Left lung (tissue), 10 donors: ENCODE data around the gene TRAF3IP1. TPM values are rescaled to one million over a fixed set of nuclear protein-coding genes. Genes with fewer than 3 reads are reported as not detected.

Experiments
- ATAC-seq: fragments of 200-7000 bp; cut with Tn5 transposase; one replicate; pipeline ENCODE4 v1.9.1; 2020; ENCODE audit warnings: moderate library complexity
- DNase-seq, 4 donors: peaks; one replicate each; pipeline ENCODE4 v3.0.0-alpha.2; 2013 to 2020
- H3K27ac ChIP-seq, 2 donors: fragments of 200-600 bp; sonication (generic) in 1 of 2; one replicate each; pipeline versions ENCODE4 v1.5.0 to v1.8.0; 2020 to 2021
- H3K27me3 ChIP-seq, 2 donors: fragments of 200-600 bp; sonication (generic) in 1 of 2; one replicate each; pipeline versions ENCODE4 v1.5.0 to v1.8.0; 2020 to 2021
- H3K36me3 ChIP-seq, 2 donors: fragments of 200-600 bp; sonication (generic) in 1 of 2; one replicate each; pipeline versions ENCODE4 v1.5.0 to v1.8.0; 2020 to 2021
- H3K4me1 ChIP-seq, 2 donors: fragments of 200-600 bp; one replicate each; pipeline ENCODE4 v1.8.0; 2021
- H3K4me3 ChIP-seq, 2 donors: fragments of 200-600 bp; sonication (generic) in 1 of 2; one replicate each; pipeline versions ENCODE4 v1.5.0 to v1.8.0; 2020 to 2021; ENCODE audit warnings: mild to moderate bottlenecking in 1 of 2
- H3K9me3 ChIP-seq, 2 donors: fragments of 200-600 bp; sonication (generic) in 1 of 2; one replicate each; pipeline versions ENCODE4 v1.5.0 to v1.8.0; 2020 to 2021
- CTCF ChIP-seq, 2 donors: fragments of 200-600 bp; sonication (generic) in 1 of 2; IDR thresholded peaks; one replicate each; pipeline versions ENCODE4 v1.5.0 to v1.8.0; 2021; ENCODE audit warnings: antibody characterized with exemption in 2 of 2
- intact Hi-C, 2 donors: fragments of 100-400 bp; cut with DNase I; formaldehyde crosslinking; loops; one replicate each; pipeline versions ENCODE4 v1.11.2 to v1.14.2; 2022
- polyA plus RNA-seq, 6 donors: library from polyadenylated mRNA; unstranded; fragments of 120-200 nt; gene quantifications; one replicate each; pipeline ENCODE4 v1.2.1, GENCODE V29; 2013; ENCODE audit not compliant: insufficient read length in 6 of 6
- total RNA-seq, 2 donors: library from RNA; stranded (reverse); fragmentation: NEBNext Ultra II Directional; extraction: Animal tissue kit (Norgen Biotek cat#: 25700); gene quantifications; one replicate each; pipeline ENCODE4 v1.2.1, GENCODE V29; 2021
- donor health status: DM: no; HTN: yes; CAD: no.
- donor health status: DM: no; HTN: no; CAD: no.

Gene TRAF3IP1
- total and polyA plus RNA-seq, 8 donors = 11.6 to 22.6 (median 19.7) TPM

GRCh38 chr2:238286095-238286494 is 34.2 kb upstream of the TRAF3IP1 start:
- DNase-seq = no peak
- intact Hi-C loops = no loop called here
- no peak for TF ChIP-seq CTCF (IDR thresholded peaks at IDR 0.05)
- Histone ChIP-seq H3K27ac (peak overlapping the region; percentile 87 to 93), H3K4me1 (peaks cover 35 to 71% of the 10 kb centered on the region in 2 donors), H3K4me3 (no peak overlapping the region), H3K36me3 (no peaks in the 10 kb centered on the region), H3K9me3 (no peaks in the 10 kb centered on the region), H3K27me3 (no peaks in the 10 kb centered on the region)
- ATAC-seq = no peak

- DNase-seq = peak in 2 of 4 donors; percentile 59 to 73
- Histone ChIP-seq H3K4me3 (no peak overlapping the region), H3K4me1 (peaks cover 35 to 70% of the 10 kb centered on the region in 2 donors), H3K27ac (peak overlapping the region; percentile 87 to 93), H3K36me3 (no peaks in the 10 kb centered on the region), H3K27me3 (no peaks in the 10 kb centered on the region), H3K9me3 (no peaks in the 10 kb centered on the region)
- intact Hi-C loops = no loop called here
- no peak for TF ChIP-seq CTCF (IDR thresholded peaks at IDR 0.05)
- peak; percentile 42 for ATAC-seq
Measured at GRCh38 chr2:238286551-238286950, 33.8 kb upstream of the TRAF3IP1 start.

- no peak for DNase-seq
- no peaks in the 10 kb centered on the region for H3K9me3 ChIP-seq
- ATAC-seq = no peak
- H3K27me3 ChIP-seq = no peaks in the 10 kb centered on the region
- peak overlapping the region; percentile 59 to 61 for H3K4me3 ChIP-seq
- H3K27ac ChIP-seq = peak overlapping the region; percentile 87 to 93
- H3K4me1 ChIP-seq = peaks cover 35 to 64% of the 10 kb centered on the region in 2 donors
- no peak for TF ChIP-seq CTCF (IDR thresholded peaks at IDR 0.05)
- intact Hi-C loops = no loop called here
- H3K36me3 ChIP-seq = no peaks in the 10 kb centered on the region
Measured at GRCh38 chr2:238286987-238287736, 33.2 kb upstream of the TRAF3IP1 start.

GRCh38 chr2:238287737-238288649 is 32.3 kb upstream of the TRAF3IP1 start, which contains the start of gene PER2:
Gene PER2 (minus strand): TSS chr2:238288610. CDS start chr2:238277936, 10,674 bp downstream.
- Histone ChIP-seq H3K27me3 (no peaks in the 10 kb centered on the region), H3K27ac (peak within 1 kb of the TSS; percentile 87 to 93), H3K4me3 (peak within 1 kb of the TSS; percentile 59 to 61), H3K36me3 (no peaks in the 10 kb centered on the region), H3K9me3 (no peaks in the 10 kb centered on the region), H3K4me1 (peaks cover 35 to 60% of the 10 kb centered on the region in 2 donors)
- no peak for TF ChIP-seq CTCF (IDR thresholded peaks at IDR 0.05)
- peak; percentile 63 to 91 (median 77) for DNase-seq
- ATAC-seq = peak; percentile 37
- intact Hi-C loops = no loop called here
